MM.1S (cell line): ENCODE results near the gene PBXIP1.
"Not testable (repeated sequence)": the region's sequence is repeated elsewhere in the genome, so short reads cannot be mapped to it uniquely, and the experiment has no call there.

Experiments used
- DNase-seq: peaks from one replicate; pipeline ENCODE4 v3.0.0-alpha.2; 2015
- H2AFZ ChIP-seq: fragments of 300-600 bp; sonication (generic); 2 replicates; pipeline ENCODE4 v1.6.0; 2016; ENCODE audit warnings: antibody characterized with exemption, low read length
- H3F3A ChIP-seq: fragments of 300-600 bp; sonication (generic); 2 replicates; pipeline ENCODE4 v1.6.1; 2016; ENCODE audit warnings: mild to moderate bottlenecking, antibody characterized with exemption, low read length, moderate library complexity, mixed read lengths; ENCODE audit not compliant: insufficient read depth
- H3K27ac ChIP-seq: fragments of 300-600 bp; sonication (generic); 2 replicates; pipeline ENCODE4 v1.5.1; 2016; ENCODE audit warnings: mild to moderate bottlenecking, low read length
- H3K27me3 ChIP-seq: fragments of 300-600 bp; sonication (generic); replicated peaks from 2 replicates; pipeline ENCODE4 v1.6.0; 2016; ENCODE audit warnings: low read length; ENCODE audit not compliant: insufficient read depth
- H3K36me3 ChIP-seq: fragments of 300-600 bp; sonication (generic); replicated peaks from 2 replicates; pipeline ENCODE4 v1.6.1; 2016; ENCODE audit warnings: mild to moderate bottlenecking, low read length, mixed read lengths; ENCODE audit not compliant: insufficient read depth
- H3K4me1 ChIP-seq: fragments of 300-600 bp; sonication (generic); 2 replicates; pipeline ENCODE4 v1.6.1; 2016; ENCODE audit warnings: low read length, mixed read lengths
- H3K4me2 ChIP-seq: fragments of 300-600 bp; sonication (generic); 2 replicates; pipeline ENCODE4 v1.6.0; 2016; ENCODE audit warnings: low read depth, low read length
- H3K4me3 ChIP-seq: fragments of 300-600 bp; sonication (generic); 2 replicates; pipeline ENCODE4 v1.5.1; 2016; ENCODE audit warnings: low read length, mixed read lengths
- H3K79me2 ChIP-seq: fragments of 300-600 bp; sonication (generic); 2 replicates; pipeline ENCODE4 v1.6.1; 2016; ENCODE audit warnings: mixed run types, low read length, mixed read lengths
- H3K9ac ChIP-seq: fragments of 300-600 bp; sonication (generic); 2 replicates; pipeline ENCODE4 v1.6.1; 2016; ENCODE audit warnings: low read length, mixed read lengths
- H3K9me2 ChIP-seq: fragments of 300-600 bp; sonication (generic); replicated peaks from 2 replicates; pipeline ENCODE4 v1.6.1; 2016; ENCODE audit warnings: mild to moderate bottlenecking, low read length, mixed read lengths; ENCODE audit not compliant: insufficient read depth
- H3K9me3 ChIP-seq: fragments of 300-600 bp; sonication (generic); replicated peaks from 2 replicates; pipeline ENCODE4 v1.6.1; 2016; ENCODE audit warnings: mild to moderate bottlenecking, low read length, mixed read lengths; ENCODE audit not compliant: insufficient read depth
- H4K20me1 ChIP-seq: fragments of 300-600 bp; sonication (generic); 2 replicates; pipeline ENCODE4 v1.6.1; 2016; ENCODE audit warnings: mild to moderate bottlenecking, low read length, moderate library complexity, mixed read lengths; ENCODE audit not compliant: insufficient read depth
- EZH2 ChIP-seq: fragments of 300-600 bp; sonication (generic); optimal IDR thresholded peaks from 2 replicates; pipeline ENCODE3; 2017; ENCODE audit warnings: low read depth, mild to moderate bottlenecking, antibody characterized with exemption, low read length, mixed read lengths
- EZH2phosphoT487 ChIP-seq: fragments of 300-600 bp; sonication (generic); IDR thresholded peaks from 2 replicates; pipeline ENCODE4 v1.6.1; 2018; ENCODE audit warnings: antibody characterized with exemption, low read length
- TF ChIP-seq, protein P1 (sequence below): fragments of 300-600 bp; sonication (generic); IDR thresholded peaks from 2 replicates; pipeline ENCODE4 v1.5.1; 2016; ENCODE audit warnings: antibody characterized with exemption, low read length, mixed read lengths

The PBXIP1 gene

DNA sequence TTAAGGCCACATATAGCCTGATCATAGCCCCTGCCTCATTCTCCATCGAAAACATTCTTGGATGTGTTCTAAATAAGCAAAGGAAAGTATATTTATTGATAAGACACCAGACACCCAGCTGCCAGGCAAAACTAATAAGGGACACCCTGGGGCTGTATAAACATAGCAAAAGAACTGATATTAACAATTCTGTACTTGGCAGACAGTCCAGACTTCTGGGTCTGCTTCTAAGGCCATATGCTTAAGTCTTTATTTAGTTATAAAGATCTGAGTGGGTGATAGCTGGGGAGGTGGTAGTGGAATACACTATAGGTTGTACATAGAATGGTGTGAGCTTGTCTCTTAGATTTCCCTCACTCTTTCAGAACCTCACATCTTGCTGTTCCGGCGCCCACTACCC is 22.5 kb upstream of the PBXIP1 start:
- Histone ChIP-seq H3F3A (peaks cover 54% of the 10 kb centered on the region), H3K36me3 (peaks cover 9% of the 10 kb centered on the region), H3K9me2 (no peaks in the 10 kb centered on the region), H3K4me3 (no peak overlapping the region), H3K9me3 (no peaks in the 10 kb centered on the region), H3K9ac (no peak overlapping the region), H3K27me3 (no peaks in the 10 kb centered on the region), H3K27ac (no peak overlapping the region), H3K4me2 (no peak overlapping the region), H4K20me1 (no peaks in the 10 kb centered on the region), H3K79me2 (peaks cover 79% of the 10 kb centered on the region), H3K4me1 (peaks cover 13% of the 10 kb centered on the region), H2AFZ (no peak overlapping the region)
- TF ChIP-seq EZH2 (no peak), EZH2phosphoT487 (no peak)
- TF ChIP-seq, protein P1, sequence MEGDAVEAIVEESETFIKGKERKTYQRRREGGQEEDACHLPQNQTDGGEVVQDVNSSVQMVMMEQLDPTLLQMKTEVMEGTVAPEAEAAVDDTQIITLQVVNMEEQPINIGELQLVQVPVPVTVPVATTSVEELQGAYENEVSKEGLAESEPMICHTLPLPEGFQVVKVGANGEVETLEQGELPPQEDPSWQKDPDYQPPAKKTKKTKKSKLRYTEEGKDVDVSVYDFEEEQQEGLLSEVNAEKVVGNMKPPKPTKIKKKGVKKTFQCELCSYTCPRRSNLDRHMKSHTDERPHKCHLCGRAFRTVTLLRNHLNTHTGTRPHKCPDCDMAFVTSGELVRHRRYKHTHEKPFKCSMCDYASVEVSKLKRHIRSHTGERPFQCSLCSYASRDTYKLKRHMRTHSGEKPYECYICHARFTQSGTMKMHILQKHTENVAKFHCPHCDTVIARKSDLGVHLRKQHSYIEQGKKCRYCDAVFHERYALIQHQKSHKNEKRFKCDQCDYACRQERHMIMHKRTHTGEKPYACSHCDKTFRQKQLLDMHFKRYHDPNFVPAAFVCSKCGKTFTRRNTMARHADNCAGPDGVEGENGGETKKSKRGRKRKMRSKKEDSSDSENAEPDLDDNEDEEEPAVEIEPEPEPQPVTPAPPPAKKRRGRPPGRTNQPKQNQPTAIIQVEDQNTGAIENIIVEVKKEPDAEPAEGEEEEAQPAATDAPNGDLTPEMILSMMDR = no peak
- no peak for DNase-seq

GRCh38 chr1:154977762-154978161 is 21.9 kb upstream of the PBXIP1 start:
- DNase-seq, H4K20me1 ChIP-seq, H3K9ac ChIP-seq: not testable (repeated sequence)

DNA sequence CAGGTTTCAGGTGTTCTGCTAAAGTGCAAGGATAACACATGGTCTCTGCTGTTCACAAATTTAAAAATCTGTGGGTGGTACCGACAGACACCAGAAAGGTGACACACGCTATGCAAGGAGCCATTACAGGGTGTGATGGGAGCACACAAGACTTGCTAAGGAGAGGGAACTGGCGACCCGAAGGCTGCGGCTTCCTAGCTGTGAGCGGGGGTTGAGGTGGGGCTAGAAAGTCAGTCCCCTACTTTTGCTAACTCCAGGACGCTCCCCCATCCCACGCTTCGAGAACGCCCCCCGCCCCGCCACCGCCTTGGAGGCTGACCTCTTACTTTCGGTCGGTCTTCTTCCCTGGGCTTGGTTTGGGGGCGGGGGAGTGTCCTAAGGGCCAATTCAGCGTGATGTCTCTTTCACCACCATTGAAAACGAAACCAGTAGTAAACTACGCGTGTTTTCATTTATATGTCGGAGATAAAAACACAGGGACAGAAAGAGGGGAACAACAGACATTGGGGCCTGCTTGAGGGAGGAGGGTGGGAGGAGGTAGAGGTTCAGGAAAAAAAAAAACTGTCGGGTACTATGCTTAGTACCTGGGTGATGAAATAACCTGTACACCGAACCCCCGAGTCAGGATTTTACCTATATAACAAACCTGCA is 19.6 kb upstream of the PBXIP1 start:
- H4K20me1 ChIP-seq = no peaks in the 10 kb centered on the region
- H2AFZ ChIP-seq = 0 out of 2 replicates have a peak overlapping the region, but pooled peaks have one; percentile 0
- TF ChIP-seq EZH2phosphoT487 (no peak), EZH2 (no peak)
- TF ChIP-seq, protein P1 = no peak
- peak overlapping the region; percentile 73 for H3K4me2 ChIP-seq
- DNase-seq = peak; percentile 92
- peaks cover 44% of the 10 kb centered on the region for H3F3A ChIP-seq
- H3K27ac ChIP-seq = peak overlapping the region; percentile 90
- peaks cover 28% of the 10 kb centered on the region for H3K4me1 ChIP-seq
- no peaks in the 10 kb centered on the region for H3K27me3 ChIP-seq
- H3K9me3 ChIP-seq = no peaks in the 10 kb centered on the region
- peak overlapping the region; percentile 86 for H3K9ac ChIP-seq
- peaks cover 9% of the 10 kb centered on the region for H3K36me3 ChIP-seq
- peaks cover 84% of the 10 kb centered on the region for H3K79me2 ChIP-seq
- peak overlapping the region; percentile 69 for H3K4me3 ChIP-seq
- no peaks in the 10 kb centered on the region for H3K9me2 ChIP-seq

More at GRCh38 chr1:154977762-154978161, 21.9 kb upstream of the PBXIP1 start:
- H3K9me3 ChIP-seq, H2AFZ ChIP-seq, H3K4me3 ChIP-seq, H3K27me3 ChIP-seq, H3K36me3 ChIP-seq, H3K27ac ChIP-seq, H3K9me2 ChIP-seq, H3K4me2 ChIP-seq: not testable (repeated sequence)
- Histone ChIP-seq H3K79me2 (peaks cover 83% of the 10 kb centered on the region), H3K4me1 (peaks cover 16% of the 10 kb centered on the region), H3F3A (peaks cover 51% of the 10 kb centered on the region)

DNA sequence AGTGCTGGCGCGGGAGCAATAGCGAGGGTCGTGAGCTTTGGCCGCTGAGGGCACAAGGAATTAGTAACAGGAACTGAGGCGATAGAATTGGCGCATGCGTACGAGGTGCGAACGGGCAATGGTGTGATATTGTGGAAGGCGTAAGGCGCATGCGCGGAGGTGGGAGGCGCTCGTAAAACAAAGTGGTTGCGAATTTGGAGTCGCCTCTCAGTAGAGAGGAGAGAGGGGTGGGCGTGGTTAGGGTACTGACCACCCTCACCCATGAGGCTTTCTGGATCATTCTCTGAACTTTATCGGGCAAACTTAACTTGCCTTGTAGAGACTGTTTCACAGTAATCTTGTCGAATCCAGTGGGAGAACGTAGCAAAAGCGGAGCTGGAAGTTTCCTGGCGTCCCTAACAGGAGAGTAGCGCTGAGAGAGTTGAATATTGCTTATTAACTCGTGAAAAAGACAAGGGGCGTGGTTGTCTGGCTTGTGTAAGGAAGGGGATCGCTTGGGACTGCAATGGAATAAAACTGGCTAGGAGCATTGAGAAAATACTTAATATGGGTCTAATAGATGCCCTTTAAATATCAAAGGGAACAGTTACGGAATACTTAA is 19.0 kb upstream of the PBXIP1 start:
- peaks cover 9% of the 10 kb centered on the region for H3K36me3 ChIP-seq
- peak overlapping the region; percentile 86 for H3K9ac ChIP-seq
- no peaks in the 10 kb centered on the region for H3K27me3 ChIP-seq
- H3F3A ChIP-seq = peaks cover 44% of the 10 kb centered on the region
- peak overlapping the region; percentile 69 for H3K4me3 ChIP-seq
- H3K79me2 ChIP-seq = peaks cover 87% of the 10 kb centered on the region
- H4K20me1 ChIP-seq = no peaks in the 10 kb centered on the region
- DNase-seq = peak; percentile 99
- H3K9me3 ChIP-seq = no peaks in the 10 kb centered on the region
- peak overlapping the region; percentile 21; the same call in 1 of the 2 replicates for H2AFZ ChIP-seq
- H3K4me1 ChIP-seq = peaks cover 32% of the 10 kb centered on the region
- peak overlapping the region; percentile 90 for H3K27ac ChIP-seq
- no peaks in the 10 kb centered on the region for H3K9me2 ChIP-seq
- peak overlapping the region; percentile 73 for H3K4me2 ChIP-seq
- TF ChIP-seq EZH2phosphoT487 (no peak), EZH2 (no peak)
